ENCODE measurements around the gene DNMT1.

- no peak for TF ChIP-seq CTCF (IDR thresholded peaks at IDR 0.05)
- TF ChIP-seq POLR2A (IDR thresholded peaks at IDR 0.05): no peak
These were observed 39.2 kb upstream of the DNMT1 start for GRCh38 chr19:10233946-10234345.

All from breast epithelium (tissue), 3 donors.